Stimulated activated effector memory CD8-positive, alpha-beta T cell treated with anti-CD3 and anti-CD28 coated beads, Interleukin-12 subunit alpha, Interleukin-12 subunit beta, amount 100 ng/mL, for 72 hours (primary cell): Measurements from ENCODE around the gene MXD1.

Experiments
- ATAC-seq: fragments of 150-1000 bp; cut with Tn5 transposase; 2 replicates; pipeline ENCODE4 v1.10.0; 2021
- DNase-seq, 2 donors: peaks; one replicate each; pipeline ENCODE4 v3.0.0; 2021 to 2022; ENCODE audit warnings: low spot score in 2 of 2
- H3K27ac Mint-ChIP-seq: one replicate; pipeline ENCODE4 v1.8.0; 2022; ENCODE audit warnings: mild to moderate bottlenecking, mixed read lengths
- H3K36me3 Mint-ChIP-seq: one replicate; pipeline ENCODE4 v1.8.0; 2022; ENCODE audit warnings: mild to moderate bottlenecking, mixed read lengths
- H3K4me1 Mint-ChIP-seq: one replicate; pipeline ENCODE4 v1.8.0; 2022; ENCODE audit warnings: mixed read lengths
- H3K4me3 Mint-ChIP-seq: one replicate; pipeline ENCODE4 v1.8.0; 2022; ENCODE audit warnings: mild to moderate bottlenecking, mixed read lengths
- H3K9me3 Mint-ChIP-seq: one replicate; pipeline ENCODE4 v1.8.0; 2022; ENCODE audit warnings: mixed read lengths

Gene MXD1

DNA sequence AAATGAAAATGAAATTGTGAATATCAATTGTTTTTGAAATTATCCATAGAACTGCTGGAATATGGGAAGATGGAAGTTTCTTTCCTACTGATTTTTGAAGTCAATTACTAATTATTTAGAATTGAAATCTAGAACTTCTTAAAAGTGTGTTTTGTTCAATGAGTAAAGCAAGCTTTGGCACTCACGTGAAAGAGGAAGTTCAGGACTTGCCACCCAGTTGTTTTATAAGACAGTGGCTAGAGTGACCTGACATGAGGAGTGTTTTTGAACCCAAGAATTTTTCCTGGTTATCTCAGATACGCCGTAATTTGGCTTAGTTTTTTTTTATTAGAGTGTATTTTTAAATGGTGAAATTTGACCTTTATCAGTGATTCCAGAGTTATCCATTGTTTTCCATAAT, 3.5 kb downstream of the MXD1 start:
- Mint-ChIP-seq H3K9me3 (no peaks in the 10 kb centered on the region), H3K4me1 (peaks cover 22% of the 10 kb centered on the region)
- no peak for DNase-seq

DNA sequence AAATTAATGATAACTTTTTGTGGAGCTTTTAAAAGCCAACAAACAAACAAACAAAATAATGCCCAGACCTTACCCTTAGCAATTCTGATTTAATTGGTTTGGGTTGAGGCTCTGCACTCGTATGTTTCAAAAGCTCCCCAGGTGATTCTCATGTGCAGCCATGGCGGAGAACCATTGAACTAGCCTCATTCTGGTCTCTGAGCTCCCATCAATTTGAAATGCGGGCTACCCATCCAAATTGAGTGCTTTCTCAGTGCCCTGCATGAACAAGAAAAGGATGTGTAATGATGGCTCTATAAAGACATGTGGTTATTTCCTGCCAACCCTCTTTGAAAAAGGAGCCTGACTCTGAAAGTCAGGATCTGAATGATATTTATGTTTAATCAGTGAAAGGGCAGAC, 8.2 kb downstream of the MXD1 start:
- no peaks in the 10 kb centered on the region for H3K9me3 Mint-ChIP-seq
- no peak for ATAC-seq
- H3K27ac Mint-ChIP-seq = no peak overlapping the region
- peaks cover 99% of the 10 kb centered on the region for H3K36me3 Mint-ChIP-seq
- DNase-seq = no peak
- peaks cover 15% of the 10 kb centered on the region for H3K4me1 Mint-ChIP-seq
- no peak overlapping the region for H3K4me3 Mint-ChIP-seq

More for the DNA sequence above, 3.5 kb downstream of the MXD1 start:
- H3K36me3 Mint-ChIP-seq = peaks cover 87% of the 10 kb centered on the region
- no peak for ATAC-seq
- no peak overlapping the region for H3K4me3 Mint-ChIP-seq
- no peak overlapping the region for H3K27ac Mint-ChIP-seq

DNA sequence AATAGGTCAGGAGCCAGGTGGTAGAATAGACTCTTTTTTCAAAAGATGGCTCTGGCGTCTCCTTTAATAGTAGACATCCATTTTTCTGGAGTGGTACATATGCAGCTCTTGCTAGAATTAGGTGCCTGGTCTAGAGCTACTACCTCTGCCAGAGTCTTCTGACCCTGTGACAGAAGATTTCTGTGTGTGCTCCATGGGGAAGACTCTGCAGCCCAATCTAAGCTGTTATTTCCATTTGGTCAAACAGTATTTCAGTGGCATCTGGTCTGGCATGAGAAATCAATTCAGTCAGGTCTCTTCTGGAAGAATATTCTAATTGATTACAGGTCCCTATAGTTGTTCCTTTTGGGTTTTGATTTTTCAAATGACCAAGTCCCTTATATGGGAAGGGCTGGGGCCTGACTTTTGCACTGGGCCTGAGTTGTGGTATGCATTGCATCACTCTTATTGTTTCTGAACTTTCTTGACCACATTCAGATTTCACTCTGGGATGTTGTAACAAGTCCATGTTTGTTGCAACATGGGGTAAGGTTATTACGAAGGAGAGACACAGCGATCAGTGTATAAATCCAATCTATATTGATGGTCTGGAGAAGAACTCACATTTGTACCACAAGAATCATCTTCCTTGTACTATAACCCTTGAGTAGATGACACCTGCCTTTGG, 12.1 kb downstream of the MXD1 start:
- H3K36me3 Mint-ChIP-seq = peaks cover 88% of the 10 kb centered on the region
- H3K9me3 Mint-ChIP-seq = no peaks in the 10 kb centered on the region
- H3K4me3 Mint-ChIP-seq = no peak overlapping the region
- H3K4me1 Mint-ChIP-seq = peaks cover 30% of the 10 kb centered on the region
- peak overlapping the region; percentile 34 for H3K27ac Mint-ChIP-seq
- ATAC-seq (no peak), DNase-seq (no peak)

DNA sequence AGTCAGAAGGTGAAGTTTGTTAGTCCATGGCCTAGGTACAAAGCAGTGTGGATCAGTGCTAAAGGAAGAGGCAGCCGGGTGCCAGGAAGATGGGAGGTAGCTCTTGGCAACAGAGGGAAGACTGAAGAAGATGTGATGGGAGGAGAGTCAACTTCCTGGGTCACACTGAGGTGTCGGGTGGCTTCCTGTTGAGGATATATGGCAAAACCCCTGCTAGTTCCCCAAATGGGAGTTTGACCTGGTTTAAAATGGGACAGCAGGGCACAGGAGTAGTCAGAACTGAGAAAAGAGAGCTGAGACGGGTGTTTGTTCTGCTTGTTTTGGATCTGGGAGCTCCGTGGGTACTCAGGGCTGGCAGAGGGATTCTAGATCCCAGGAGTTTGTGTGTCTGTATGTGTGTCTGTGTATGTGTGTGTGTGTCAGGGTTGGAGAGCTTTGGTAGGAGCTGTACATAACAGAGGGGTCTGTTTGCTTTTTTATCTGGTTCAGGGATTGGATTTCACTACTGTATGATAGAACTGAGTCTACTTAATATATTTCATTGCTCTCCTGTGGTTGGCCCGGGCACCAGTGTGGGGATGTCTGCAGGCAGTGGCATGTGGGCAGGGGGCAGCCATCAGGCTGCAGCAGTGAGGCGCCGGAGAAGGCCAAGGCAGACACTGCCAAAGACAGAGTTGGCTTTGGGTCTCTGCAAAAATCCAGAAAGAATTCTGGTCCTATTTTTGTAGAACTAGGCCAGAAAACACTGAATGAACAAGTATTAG, 17.1 kb downstream of the MXD1 start:
- Mint-ChIP-seq H3K4me3 (peak overlapping the region; percentile 65), H3K27ac (peak overlapping the region; percentile 97), H3K4me1 (peaks cover 51% of the 10 kb centered on the region), H3K36me3 (peaks cover 71% of the 10 kb centered on the region), H3K9me3 (no peaks in the 10 kb centered on the region)
- peak; percentile 33 for ATAC-seq
- peak in 1 of 2 donors; percentile 57 for DNase-seq

DNA sequence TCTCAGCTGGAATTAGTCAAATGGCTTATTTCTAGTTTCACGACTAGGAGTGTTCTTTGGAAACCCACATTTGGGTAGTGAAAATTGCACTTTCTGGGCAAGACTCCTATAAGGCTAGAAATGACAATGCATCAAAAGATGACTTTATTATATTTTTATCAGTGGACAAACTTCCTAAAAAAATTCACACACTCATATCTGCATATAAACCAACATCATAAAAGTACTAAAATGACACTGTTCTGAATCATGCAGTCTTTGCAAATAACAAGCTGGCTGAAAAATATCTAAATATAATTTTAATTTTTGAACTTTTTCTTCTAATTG, 17.6 kb downstream of the MXD1 start:
- H3K9me3 Mint-ChIP-seq = no peaks in the 10 kb centered on the region
- peak overlapping the region; percentile 97 for H3K27ac Mint-ChIP-seq
- H3K4me3 Mint-ChIP-seq = peak overlapping the region; percentile 65
- DNase-seq (no peak), ATAC-seq (peak; percentile 67)
- H3K4me1 Mint-ChIP-seq = peaks cover 48% of the 10 kb centered on the region
- peaks cover 71% of the 10 kb centered on the region for H3K36me3 Mint-ChIP-seq

DNA sequence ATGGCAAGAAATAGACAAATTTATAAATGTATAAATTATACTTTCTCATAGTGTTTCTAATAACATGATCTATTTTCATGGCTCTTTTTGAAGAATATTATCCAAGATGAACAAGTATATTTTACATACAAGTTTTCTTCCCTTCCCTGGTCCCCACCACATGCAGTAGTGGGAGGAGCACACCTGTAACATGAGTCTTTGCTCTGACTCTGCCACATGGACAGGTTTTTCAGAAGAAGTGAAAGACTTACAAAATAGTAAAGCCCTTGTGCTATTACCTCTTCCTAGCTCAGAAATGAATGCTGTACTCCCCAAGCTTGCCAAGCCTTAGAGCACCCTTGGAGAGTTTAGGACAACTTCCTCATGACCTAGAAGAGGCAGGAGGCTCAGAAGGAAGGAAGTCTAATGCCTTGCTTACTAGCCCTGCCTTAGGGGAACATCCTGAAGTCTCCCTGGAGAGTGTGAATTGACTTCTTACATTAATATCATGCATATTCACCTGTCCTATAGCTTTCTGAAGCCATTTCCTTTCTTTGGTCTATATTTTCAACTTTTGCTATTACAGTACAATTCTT, 18.4 kb downstream of the MXD1 start:
- no peak for DNase-seq
- peak overlapping the region; percentile 14 for H3K4me3 Mint-ChIP-seq
- peaks cover 53% of the 10 kb centered on the region for H3K4me1 Mint-ChIP-seq
- peaks cover 72% of the 10 kb centered on the region for H3K36me3 Mint-ChIP-seq
- no peak for ATAC-seq
- H3K9me3 Mint-ChIP-seq = no peaks in the 10 kb centered on the region
- peak overlapping the region; percentile 70 for H3K27ac Mint-ChIP-seq

DNA sequence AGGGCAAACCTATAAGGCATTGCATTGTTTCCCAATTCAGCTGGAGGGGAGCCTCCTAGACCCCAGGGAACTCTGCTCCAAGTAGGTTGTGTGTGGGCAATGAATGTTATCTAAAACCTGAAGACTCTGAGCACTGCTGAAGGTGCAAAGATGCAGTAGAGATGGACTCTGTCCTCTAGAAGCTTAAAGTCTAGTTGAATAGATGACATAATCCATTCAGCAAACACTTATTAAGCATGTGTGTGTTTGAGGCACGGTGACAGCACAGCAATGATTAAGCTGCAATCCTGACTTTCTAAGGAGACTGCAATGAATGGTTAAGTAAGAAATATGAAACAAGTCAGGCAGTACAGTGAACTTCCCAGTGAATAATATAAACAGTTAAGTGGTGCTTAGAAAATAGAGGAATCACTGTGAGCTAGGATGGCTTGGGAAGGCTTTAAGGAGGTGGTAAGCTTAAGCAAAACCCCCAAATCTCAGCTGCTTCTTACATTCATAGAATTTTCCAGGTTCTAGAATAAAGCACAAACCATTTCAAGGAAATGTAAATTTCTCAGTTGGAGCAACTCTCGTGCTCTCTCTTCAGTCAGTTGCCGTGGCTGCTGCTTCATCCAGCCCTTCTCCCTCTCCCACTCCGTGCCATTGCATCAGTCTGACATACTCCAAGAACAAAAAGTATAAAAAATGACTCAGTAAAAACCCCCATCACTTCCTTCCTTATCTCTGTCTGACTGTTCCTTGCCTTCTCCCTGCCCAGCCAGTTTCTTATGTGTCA, 19.1 kb downstream of the MXD1 start:
- DNase-seq (no peak), ATAC-seq (peak; percentile 84)
- Mint-ChIP-seq H3K36me3 (peaks cover 73% of the 10 kb centered on the region), H3K27ac (peak overlapping the region; percentile 70), H3K4me1 (peaks cover 57% of the 10 kb centered on the region), H3K9me3 (no peaks in the 10 kb centered on the region), H3K4me3 (peak overlapping the region; percentile 14)

DNA sequence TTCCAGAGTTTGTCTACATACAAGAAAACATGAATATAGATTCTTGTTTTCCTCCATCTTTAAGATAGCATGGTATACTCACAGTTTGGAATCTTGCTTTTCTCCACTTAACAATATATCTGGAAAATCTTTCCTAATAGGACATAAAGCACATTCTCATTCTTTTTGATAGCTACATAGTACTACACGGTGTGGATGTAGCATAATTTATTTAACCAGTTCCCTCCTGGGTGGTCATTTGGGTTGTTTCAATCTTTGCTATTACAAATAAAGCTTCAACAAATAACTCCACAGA, 19.7 kb downstream of the MXD1 start:
- Mint-ChIP-seq H3K9me3 (no peaks in the 10 kb centered on the region), H3K27ac (peak overlapping the region; percentile 70), H3K4me1 (peaks cover 57% of the 10 kb centered on the region), H3K36me3 (peaks cover 75% of the 10 kb centered on the region), H3K4me3 (peak overlapping the region; percentile 14)
- DNase-seq (no peak), ATAC-seq (no peak)

DNA sequence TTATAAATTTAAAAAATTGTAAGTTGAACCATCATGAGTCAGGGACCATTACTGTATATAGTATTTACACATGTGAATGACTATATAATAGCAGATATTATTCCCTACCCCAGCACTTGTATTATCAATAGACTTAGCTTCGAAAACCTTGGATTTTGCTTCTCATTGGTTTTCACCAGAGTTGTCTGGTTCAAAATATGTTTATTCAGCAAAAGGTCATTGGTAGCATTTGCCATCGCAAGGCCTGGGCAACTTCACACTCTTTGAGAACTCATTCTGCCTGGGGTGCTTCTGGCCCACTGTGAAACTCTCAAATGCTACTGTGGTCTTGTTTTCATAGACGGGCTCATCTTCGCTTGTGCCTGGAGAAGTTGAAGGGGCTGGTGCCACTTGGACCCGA, 20.1 kb downstream of the MXD1 start:
- H3K4me3 Mint-ChIP-seq = no peak overlapping the region
- peak overlapping the region; percentile 70 for H3K27ac Mint-ChIP-seq
- ATAC-seq = no peak
- no peak for DNase-seq
- H3K9me3 Mint-ChIP-seq = no peaks in the 10 kb centered on the region
- peaks cover 75% of the 10 kb centered on the region for H3K36me3 Mint-ChIP-seq
- peaks cover 55% of the 10 kb centered on the region for H3K4me1 Mint-ChIP-seq

DNA sequence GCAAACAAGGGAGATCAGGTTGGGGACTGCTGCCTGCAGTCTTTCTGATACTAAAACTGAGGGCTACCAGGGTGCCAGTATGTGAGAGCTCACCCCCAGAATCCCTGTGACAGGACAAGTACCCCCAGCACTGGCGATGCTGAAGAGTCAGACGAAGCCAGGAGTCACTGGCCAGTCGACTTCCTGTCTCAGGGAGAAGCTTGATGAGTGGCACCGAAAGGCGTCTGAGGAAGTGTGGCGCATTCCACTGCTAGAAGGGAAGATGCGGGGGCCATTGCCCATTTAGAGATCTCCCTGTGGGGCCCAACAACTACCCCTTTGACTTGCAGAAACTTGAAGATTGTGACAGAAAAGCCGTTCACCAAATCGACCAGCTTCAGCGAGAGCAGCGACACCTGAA, 22.0 kb downstream of the MXD1 start:
- no peaks in the 10 kb centered on the region for H3K9me3 Mint-ChIP-seq

DNA sequence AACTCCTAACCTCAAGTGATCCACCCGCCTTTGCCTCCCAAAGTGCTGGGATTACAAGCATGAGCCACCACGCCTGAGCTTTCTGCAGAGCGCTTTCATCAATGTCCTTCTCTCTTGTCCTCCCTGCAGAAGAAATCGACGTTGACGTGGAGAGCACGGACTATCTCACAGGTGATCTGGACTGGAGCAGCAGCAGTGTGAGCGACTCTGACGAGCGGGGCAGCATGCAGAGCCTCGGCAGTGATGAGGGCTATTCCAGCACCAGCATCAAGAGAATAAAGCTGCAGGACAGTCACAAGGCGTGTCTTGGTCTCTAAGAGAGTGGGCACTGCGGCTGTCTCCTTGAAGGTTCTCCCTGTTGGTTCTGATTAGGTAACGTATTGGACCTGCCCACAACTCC, 23.1 kb downstream of the MXD1 start:
- Mint-ChIP-seq H3K4me1 (peaks cover 38% of the 10 kb centered on the region), H3K4me3 (no peak overlapping the region), H3K27ac (no peak overlapping the region), H3K36me3 (peaks cover 84% of the 10 kb centered on the region), H3K9me3 (no peaks in the 10 kb centered on the region)
- DNase-seq = no peak
- ATAC-seq = no peak

More for the DNA sequence above, 22.0 kb downstream of the MXD1 start:
- peaks cover 82% of the 10 kb centered on the region for H3K36me3 Mint-ChIP-seq
- H3K4me1 Mint-ChIP-seq = peaks cover 43% of the 10 kb centered on the region
- DNase-seq (no peak), ATAC-seq (no peak)
- no peak overlapping the region for H3K4me3 Mint-ChIP-seq
- H3K27ac Mint-ChIP-seq = peak overlapping the region; percentile 78

DNA sequence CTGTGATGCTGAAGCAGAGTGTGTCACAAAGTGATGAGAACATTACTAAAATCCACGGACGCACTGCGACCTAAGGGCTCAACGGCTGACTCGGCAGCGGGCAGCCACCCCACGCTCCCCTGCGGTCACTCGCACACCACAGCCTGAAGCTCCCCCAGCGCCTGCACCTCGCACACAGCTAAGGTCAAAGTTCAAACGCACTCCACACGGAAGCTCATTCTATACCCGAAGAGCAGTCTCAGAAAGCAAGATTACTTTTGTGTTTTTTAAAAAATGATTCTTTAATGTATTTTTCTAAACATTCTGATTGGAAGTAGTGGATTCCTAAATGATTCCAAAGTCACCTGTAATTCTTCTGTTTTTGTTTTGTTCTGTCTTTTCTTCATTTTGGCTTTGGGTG, 24.8 kb downstream of the MXD1 start:
- Mint-ChIP-seq H3K36me3 (peaks cover 87% of the 10 kb centered on the region), H3K9me3 (no peaks in the 10 kb centered on the region), H3K4me3 (no peak overlapping the region), H3K27ac (no peak overlapping the region), H3K4me1 (peaks cover 32% of the 10 kb centered on the region)
- DNase-seq (no peak), ATAC-seq (no peak)

DNA sequence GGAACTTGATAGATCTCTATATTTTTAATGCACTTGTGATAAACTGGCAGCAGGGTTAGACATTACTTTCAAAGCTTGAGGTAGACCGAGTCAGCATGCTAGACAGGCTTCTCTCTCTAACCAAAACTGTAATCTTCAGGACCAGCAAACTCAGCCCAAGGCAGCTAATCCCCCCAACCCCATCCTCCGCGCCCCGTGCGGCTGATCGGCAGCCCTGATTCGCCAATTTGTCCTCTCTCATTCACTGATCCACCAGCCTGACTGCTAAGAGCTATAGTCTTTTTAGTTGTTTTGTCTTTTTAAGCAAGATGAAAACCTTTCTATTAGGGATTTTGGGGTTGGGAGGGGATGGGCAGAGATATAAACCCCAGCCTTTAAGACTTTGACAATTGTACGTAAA, 25.8 kb downstream of the MXD1 start:
- H3K27ac Mint-ChIP-seq = no peak overlapping the region
- peaks cover 38% of the 10 kb centered on the region for H3K4me1 Mint-ChIP-seq
- ATAC-seq (no peak), DNase-seq (no peak)
- peaks cover 82% of the 10 kb centered on the region for H3K36me3 Mint-ChIP-seq
- H3K9me3 Mint-ChIP-seq = no peaks in the 10 kb centered on the region
- no peak overlapping the region for H3K4me3 Mint-ChIP-seq

DNA sequence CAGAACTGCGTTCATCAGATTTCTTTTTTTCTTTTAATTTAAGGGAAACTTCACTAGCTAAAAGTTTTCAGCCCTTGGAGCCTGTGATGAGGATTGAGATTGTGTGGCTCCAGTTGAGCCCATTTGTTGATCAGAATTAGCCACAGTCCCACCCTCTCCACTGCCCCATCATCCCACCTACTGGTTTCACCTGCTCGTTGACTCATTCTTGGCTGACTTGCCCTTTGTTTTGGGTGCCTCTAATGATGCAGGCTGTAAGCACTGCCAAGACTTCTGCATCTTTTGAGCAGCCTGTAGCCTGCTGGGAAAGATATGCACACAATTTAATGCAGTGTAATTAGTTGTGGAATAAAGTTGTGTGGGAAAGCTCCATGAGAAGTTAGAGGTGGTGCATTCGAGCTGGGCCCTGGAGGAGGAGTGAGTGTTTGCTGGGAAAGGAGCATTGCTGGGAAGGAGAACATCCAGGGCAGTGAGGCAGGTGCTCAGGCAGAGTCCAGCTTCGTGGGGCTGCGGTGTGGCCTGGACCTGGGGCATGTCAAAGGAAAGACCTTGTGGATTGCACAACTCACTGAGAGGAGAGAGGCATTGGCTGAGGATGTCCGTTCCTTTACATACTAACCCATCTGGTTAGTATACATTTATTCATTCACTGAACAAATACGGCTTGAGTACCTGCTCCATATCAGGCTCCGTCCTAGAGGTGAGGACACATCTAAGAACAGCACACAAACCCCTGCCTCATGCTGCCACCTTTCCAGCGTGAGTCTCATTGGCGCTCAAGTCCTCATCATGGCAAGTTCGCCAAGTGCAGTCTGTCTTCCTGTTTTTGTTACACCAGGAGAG, 28.3 kb downstream of the MXD1 start:
- no peak for DNase-seq
- peaks cover 56% of the 10 kb centered on the region for H3K36me3 Mint-ChIP-seq

More for the DNA sequence above, 28.3 kb downstream of the MXD1 start:
- Mint-ChIP-seq H3K9me3 (no peaks in the 10 kb centered on the region), H3K4me3 (no peak overlapping the region), H3K27ac (peak overlapping the region; percentile 62), H3K4me1 (peaks cover 49% of the 10 kb centered on the region)
- peak; percentile 61 for ATAC-seq
